ENCODE measurements around the gene SERPINA10. TPM values are rescaled to one million over a fixed set of nuclear protein-coding genes. Genes with fewer than 3 reads are reported as not detected.

The SERPINA10 gene
- total RNA-seq, 2 experiments from 2014 or later = not detected

DNA sequence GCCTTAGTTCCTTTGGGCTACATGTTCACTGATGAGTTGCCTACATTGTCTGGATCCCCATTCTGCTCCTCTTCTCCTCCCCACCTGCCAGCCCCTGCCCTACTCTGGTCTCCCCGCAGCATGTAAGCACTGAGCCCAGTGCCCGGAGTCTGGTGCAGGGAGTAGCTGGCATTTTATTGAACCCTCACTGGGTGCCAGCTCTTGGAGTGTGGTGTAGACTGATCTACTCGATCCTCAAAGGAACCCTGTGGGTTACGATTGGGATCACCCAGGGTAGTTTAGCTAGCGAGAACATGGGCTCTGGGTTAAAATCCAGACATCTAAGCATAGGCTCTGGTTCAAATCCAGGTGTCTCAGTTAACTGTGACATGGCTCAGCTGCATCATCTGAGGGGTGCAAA, 38.4 kb upstream of the SERPINA10 start:
- DNase-seq = no peak
- H3K27me3 Mint-ChIP-seq = peaks cover 15% of the 10 kb centered on the region
- intact Hi-C loops (cut with micrococcal nuclease) = no loop called here
- no peaks in the 10 kb centered on the region for H3K4me1 Mint-ChIP-seq (ENCODE audit: low read depth)
- no peak for ATAC-seq
- ChIA-PET CTCF (interaction anchor here (0.6 to 1.5 kb wide), 2 partner anchors 154 to 295 kb away, joined by 3 to 5 read pairs; no protein-coding TSS in a partner anchor), POLR2A (interaction anchor here (0.6 kb wide), 1 partner anchor 105 kb away, joined by 5 read pairs; no protein-coding TSS in a partner anchor)
- H3K27ac Mint-ChIP-seq = no peak overlapping the region
- TF ChIP-seq, protein P1, sequence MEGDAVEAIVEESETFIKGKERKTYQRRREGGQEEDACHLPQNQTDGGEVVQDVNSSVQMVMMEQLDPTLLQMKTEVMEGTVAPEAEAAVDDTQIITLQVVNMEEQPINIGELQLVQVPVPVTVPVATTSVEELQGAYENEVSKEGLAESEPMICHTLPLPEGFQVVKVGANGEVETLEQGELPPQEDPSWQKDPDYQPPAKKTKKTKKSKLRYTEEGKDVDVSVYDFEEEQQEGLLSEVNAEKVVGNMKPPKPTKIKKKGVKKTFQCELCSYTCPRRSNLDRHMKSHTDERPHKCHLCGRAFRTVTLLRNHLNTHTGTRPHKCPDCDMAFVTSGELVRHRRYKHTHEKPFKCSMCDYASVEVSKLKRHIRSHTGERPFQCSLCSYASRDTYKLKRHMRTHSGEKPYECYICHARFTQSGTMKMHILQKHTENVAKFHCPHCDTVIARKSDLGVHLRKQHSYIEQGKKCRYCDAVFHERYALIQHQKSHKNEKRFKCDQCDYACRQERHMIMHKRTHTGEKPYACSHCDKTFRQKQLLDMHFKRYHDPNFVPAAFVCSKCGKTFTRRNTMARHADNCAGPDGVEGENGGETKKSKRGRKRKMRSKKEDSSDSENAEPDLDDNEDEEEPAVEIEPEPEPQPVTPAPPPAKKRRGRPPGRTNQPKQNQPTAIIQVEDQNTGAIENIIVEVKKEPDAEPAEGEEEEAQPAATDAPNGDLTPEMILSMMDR (IDR thresholded peaks at IDR 0.05) = no peak
- H3K9me3 Mint-ChIP-seq = no peaks in the 10 kb centered on the region
- H3K4me3 Mint-ChIP-seq = no peak overlapping the region
- H3K36me3 Mint-ChIP-seq (ENCODE audit: low read depth) = no peaks in the 10 kb centered on the region

DNA sequence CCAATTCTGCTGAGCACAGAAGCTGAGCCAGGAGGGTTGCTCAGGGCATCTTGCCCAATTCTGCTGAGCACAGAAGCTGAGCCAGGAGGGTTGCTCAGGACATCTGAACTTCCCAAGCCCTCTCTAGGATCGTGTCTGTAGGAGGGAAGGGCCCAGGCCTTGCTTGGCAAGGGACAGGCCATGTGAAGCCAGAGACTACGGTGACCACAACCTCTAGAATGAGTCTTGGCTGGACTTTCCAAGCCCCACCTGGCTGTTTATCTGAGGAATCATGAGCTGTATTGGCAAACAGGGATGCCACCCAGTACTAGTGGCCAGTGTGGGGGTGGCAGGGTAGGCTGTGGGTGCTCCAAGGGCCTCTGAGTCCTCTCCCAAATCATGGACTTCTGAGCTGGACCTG, 37.8 kb upstream of the SERPINA10 start:
- ATAC-seq = no peak
- no peak overlapping the region for H3K27ac Mint-ChIP-seq
- intact Hi-C loops (cut with micrococcal nuclease) = no loop called here
- H3K36me3 Mint-ChIP-seq (ENCODE audit: low read depth) = no peaks in the 10 kb centered on the region
- peaks cover 15% of the 10 kb centered on the region for H3K27me3 Mint-ChIP-seq
- TF ChIP-seq, protein P1 (IDR thresholded peaks at IDR 0.05) = no peak
- H3K4me1 Mint-ChIP-seq (ENCODE audit: low read depth) = no peaks in the 10 kb centered on the region
- no peak overlapping the region for H3K4me3 Mint-ChIP-seq
- no peak for DNase-seq
- no peaks in the 10 kb centered on the region for H3K9me3 Mint-ChIP-seq
- ChIA-PET POLR2A (no interaction called here), CTCF (interaction anchor here (0.6 to 1.5 kb wide), 2 partner anchors 155 to 294 kb away, joined by 3 to 5 read pairs; no protein-coding TSS in a partner anchor)

DNA sequence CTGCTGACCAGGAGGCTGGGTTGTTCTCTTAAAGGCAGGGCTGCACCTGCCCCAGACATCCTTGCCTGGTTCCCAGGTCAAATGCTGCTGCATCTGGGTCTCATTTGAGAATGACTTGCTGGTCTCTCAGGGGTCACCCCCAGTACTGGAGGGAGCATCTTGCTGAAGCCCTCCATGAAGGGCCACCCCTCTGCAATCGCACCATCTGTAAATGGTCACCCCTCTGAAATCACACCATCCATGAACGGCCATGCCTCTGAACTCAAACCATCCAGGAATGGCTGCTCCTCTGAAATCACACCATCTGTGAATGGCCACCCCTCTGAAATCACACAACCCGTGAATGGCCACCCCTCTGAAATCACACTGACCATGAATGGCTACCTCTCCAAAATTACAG, 37.4 kb upstream of the SERPINA10 start:
- Mint-ChIP-seq H3K36me3 (ENCODE audit: low read depth) (no peaks in the 10 kb centered on the region), H3K9me3 (no peaks in the 10 kb centered on the region), H3K27ac (no peak overlapping the region), H3K4me1 (ENCODE audit: low read depth) (no peaks in the 10 kb centered on the region), H3K27me3 (peaks cover 15% of the 10 kb centered on the region), H3K4me3 (no peak overlapping the region)
- TF ChIP-seq, protein P1 (IDR thresholded peaks at IDR 0.05) = no peak
- intact Hi-C loops (cut with micrococcal nuclease) = no loop called here
- ATAC-seq (no peak), DNase-seq (no peak)
- POLR2A ChIA-PET = no interaction called here
- CTCF ChIA-PET = interaction anchor here (1.5 kb wide), 1 partner anchor 156 kb away, joined by 5 read pairs; no protein-coding TSS in a partner anchor

DNA sequence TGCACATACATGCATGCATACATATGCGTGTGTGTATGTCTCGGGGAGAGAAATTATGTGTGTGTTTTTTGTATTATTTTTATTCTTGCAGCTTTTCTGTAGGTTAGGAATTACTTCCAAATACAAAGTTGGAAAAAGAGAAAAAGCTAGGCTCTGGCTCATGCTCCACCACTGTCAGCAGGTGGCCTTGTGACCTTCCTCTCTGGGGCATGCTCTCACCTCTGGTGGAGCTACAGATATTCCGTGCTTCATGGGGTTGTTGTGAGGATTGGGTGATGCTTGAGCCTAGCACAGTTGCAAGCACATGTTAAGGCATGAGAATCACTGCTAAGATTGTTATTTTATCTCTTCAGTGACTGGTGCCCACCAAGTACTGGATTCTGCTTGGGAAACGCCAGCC, 36.8 kb upstream of the SERPINA10 start:
- ATAC-seq = no peak

DNA sequence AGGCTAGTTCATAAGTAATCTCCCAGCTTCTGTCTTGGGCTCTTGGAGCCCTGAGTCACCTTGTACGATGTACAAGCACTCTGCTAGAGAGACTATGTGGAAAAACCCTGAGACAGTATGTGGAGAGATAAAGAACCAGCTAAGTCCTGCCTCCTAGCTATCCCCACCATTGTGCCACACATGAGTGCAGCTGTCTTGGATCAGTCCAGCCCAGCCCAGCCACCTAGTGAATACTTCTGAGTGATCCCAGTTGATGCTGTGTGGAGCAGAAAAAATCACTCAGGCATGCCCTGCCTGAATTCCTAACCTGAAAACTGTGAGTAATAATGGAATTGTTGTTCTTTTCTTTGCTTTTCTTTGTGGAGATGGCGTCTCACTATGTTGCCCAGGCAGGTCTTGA, 35.1 kb upstream of the SERPINA10 start:
- DNase-seq (no peak), ATAC-seq (no peak)
- H3K27me3 Mint-ChIP-seq = peaks cover 9% of the 10 kb centered on the region
- H3K4me1 Mint-ChIP-seq (ENCODE audit: low read depth) = no peaks in the 10 kb centered on the region
- intact Hi-C loops (cut with micrococcal nuclease) = no loop called here
- TF ChIP-seq, protein P1 (IDR thresholded peaks at IDR 0.05) = no peak
- CTCF ChIA-PET = no interaction called here
- no peaks in the 10 kb centered on the region for H3K36me3 Mint-ChIP-seq (ENCODE audit: low read depth)
- H3K4me3 Mint-ChIP-seq = no peak overlapping the region
- H3K9me3 Mint-ChIP-seq = no peaks in the 10 kb centered on the region
- POLR2A ChIA-PET = no interaction called here
- no peak overlapping the region for H3K27ac Mint-ChIP-seq

More for the DNA sequence above, 36.8 kb upstream of the SERPINA10 start:
- Mint-ChIP-seq H3K4me3 (no peak overlapping the region), H3K27me3 (peaks cover 15% of the 10 kb centered on the region), H3K9me3 (no peaks in the 10 kb centered on the region), H3K27ac (no peak overlapping the region), H3K4me1 (ENCODE audit: low read depth) (no peaks in the 10 kb centered on the region), H3K36me3 (ENCODE audit: low read depth) (no peaks in the 10 kb centered on the region)
- CTCF ChIA-PET = no interaction called here
- intact Hi-C loops (cut with micrococcal nuclease) = no loop called here
- POLR2A ChIA-PET = no interaction called here
- DNase-seq = no peak
- TF ChIP-seq, protein P1 (IDR thresholded peaks at IDR 0.05) = no peak
